RWPE1 (cell line): ENCODE data around the gene SLC7A6.

Source experiments
- CTCF ChIA-PET: fragments of 350-600 bp; sonication (Branson Sonifier 250); formaldehyde crosslinking; extraction: SDS; loops from one replicate; lab custom pipeline; 2021; lab: Yijun Ruan, JAX
- POLR2A ChIA-PET: fragments of 400-600 bp; formaldehyde crosslinking; extraction: SDS; loops from one replicate; lab custom pipeline; 2020; ENCODE audit warnings: antibody characterized with exemption; ENCODE audit not compliant: low non-redundant PET; lab: Yijun Ruan, JAX
- DNase-seq: peaks from one replicate; pipeline ENCODE4 v3.0.0; 2012; ENCODE audit warnings: low spot score
- H3K27ac ChIP-seq: fragments of 450-650 bp; 2 replicates; pipeline ENCODE4 v1.5.1; 2017
- TF ChIP-seq, protein P1 (sequence below): fragments of 450-650 bp; conservative IDR thresholded peaks from 2 replicates; pipeline ENCODE4 v1.5.1; 2017; ENCODE audit warnings: low read depth, mild to moderate bottlenecking

The SLC7A6 gene

DNA sequence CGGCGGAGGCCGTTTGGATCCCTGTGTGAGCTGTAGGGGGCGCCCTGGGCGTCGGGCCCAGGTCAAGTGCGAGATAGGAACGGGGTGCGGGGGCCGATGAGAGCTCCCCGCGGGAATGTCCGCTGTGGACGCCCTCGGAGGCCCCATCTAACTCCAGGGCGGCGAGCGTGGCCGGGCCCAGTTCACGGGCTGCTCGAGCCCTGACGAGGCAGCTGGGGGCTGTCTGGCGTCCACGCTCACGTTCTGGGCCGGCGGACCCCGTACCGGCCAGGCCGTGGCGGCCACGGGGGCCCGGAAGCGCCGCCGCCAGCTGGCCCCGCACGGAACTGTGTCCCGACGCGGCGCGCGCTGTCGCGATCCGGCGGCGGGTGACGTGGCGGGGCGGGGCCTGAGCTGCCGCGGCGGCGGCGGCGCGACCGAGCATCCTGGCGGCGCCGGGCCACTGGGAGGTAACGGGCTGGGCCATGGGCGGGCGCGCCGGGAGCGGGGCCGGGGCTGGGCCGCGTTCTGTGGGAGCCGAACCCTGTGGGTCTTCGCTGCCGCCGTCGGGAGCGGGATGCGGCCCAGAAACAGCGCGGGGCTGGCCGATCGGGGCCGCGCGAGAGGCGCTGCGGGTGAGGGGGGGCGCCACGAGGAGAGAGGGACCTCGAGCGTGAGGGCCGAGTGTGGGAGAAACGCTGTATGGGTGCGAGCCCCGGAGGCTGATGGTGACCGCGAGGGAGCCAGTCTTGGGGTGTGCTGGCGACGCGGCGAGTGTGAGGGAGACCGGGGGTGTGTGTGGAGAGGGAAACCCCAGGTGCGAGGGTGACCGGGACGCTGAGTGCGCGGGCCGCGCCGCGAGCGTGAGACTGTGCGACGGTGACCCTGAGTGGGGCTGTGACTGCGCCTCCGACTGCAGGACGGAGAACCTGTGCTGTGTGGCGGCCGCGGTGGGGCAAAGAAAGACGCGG, at the start of gene SLC7A6:
Gene SLC7A6 (plus strand): TSS at position 399 of the 950 bp plus-strand sequence. CDS start 10,201 bp downstream, outside the sequence.
- ChIA-PET POLR2A (interaction anchor here (0.6 to 1.3 kb wide), 5 partner anchors 16 to 63 kb away, joined by 3 to 5 read pairs (median 3); partner anchors contain the start of gene PLA2G15), CTCF (interaction anchor here (0.5 to 1.9 kb wide), 21 partner anchors 10 to 952 kb away, joined by 3 to 12 read pairs (median 4); no protein-coding TSS in a partner anchor)
- peak within 1 kb of the TSS; percentile 98 for H3K27ac ChIP-seq
- DNase-seq = peak; percentile 62
- TF ChIP-seq, protein P1, sequence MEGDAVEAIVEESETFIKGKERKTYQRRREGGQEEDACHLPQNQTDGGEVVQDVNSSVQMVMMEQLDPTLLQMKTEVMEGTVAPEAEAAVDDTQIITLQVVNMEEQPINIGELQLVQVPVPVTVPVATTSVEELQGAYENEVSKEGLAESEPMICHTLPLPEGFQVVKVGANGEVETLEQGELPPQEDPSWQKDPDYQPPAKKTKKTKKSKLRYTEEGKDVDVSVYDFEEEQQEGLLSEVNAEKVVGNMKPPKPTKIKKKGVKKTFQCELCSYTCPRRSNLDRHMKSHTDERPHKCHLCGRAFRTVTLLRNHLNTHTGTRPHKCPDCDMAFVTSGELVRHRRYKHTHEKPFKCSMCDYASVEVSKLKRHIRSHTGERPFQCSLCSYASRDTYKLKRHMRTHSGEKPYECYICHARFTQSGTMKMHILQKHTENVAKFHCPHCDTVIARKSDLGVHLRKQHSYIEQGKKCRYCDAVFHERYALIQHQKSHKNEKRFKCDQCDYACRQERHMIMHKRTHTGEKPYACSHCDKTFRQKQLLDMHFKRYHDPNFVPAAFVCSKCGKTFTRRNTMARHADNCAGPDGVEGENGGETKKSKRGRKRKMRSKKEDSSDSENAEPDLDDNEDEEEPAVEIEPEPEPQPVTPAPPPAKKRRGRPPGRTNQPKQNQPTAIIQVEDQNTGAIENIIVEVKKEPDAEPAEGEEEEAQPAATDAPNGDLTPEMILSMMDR = peak; percentile 75

GRCh38 chr16:68214726-68215125, 49.6 kb upstream of the SLC7A6 start:
- POLR2A ChIA-PET = no interaction called here
- DNase-seq = no peak
- H3K27ac ChIP-seq = no peak overlapping the region
- CTCF ChIA-PET = no interaction called here
- TF ChIP-seq, protein P1 = no peak

GRCh38 chr16:68215302-68215701, 49.0 kb upstream of the SLC7A6 start:
- H3K27ac ChIP-seq = no peak overlapping the region
- ChIA-PET POLR2A (no interaction called here), CTCF (no interaction called here)
- no peak for DNase-seq
- TF ChIP-seq, protein P1 = no peak

DNA sequence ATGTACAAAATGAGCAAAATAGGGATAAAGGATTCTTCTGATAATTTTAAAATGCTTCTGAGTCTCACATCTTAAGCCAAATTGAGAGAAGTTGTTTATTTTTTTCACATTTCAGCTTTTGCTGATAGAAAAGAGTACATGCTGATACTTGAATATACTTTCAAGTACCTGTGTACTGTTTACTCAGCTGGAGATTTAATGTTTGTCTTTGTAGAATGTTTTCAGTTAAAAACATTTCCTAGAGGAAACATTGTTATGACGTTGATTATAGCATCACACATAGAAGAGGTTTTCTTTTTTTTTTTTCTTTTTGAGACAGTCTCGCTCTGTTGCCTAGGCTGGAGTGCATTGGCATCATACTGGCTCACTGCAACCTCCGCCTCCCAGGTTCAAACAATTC, 48.1 kb upstream of the SLC7A6 start:
- no peak overlapping the region for H3K27ac ChIP-seq
- no peak for DNase-seq
- POLR2A ChIA-PET = no interaction called here
- TF ChIP-seq, protein P1 = no peak
- CTCF ChIA-PET = interaction anchor here (0.6 to 1.0 kb wide), 3 partner anchors 120 to 169 kb away, joined by 3 read pairs; no protein-coding TSS in a partner anchor

DNA sequence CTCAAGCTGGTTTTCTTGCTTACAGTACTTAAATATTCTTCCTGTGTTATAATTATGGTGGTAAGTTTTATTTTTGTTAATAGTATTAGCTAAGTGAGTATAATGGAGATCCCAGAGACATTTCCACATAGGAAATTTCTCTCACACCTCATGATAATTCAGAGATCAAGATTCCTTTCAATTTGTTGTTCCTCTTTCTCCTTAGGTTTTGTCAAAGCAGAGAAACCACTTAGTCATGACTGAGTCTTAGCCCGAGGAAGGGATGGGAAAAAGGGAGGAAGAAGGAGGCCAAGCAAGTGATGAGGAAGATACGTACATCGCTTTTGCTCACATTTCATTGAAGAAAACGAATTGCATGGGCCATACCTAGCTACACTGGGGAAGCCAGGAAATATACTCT, 46.8 kb upstream of the SLC7A6 start:
- ChIA-PET CTCF (no interaction called here), POLR2A (no interaction called here)
- H3K27ac ChIP-seq = no peak overlapping the region
- TF ChIP-seq, protein P1 = no peak
- DNase-seq = no peak

DNA sequence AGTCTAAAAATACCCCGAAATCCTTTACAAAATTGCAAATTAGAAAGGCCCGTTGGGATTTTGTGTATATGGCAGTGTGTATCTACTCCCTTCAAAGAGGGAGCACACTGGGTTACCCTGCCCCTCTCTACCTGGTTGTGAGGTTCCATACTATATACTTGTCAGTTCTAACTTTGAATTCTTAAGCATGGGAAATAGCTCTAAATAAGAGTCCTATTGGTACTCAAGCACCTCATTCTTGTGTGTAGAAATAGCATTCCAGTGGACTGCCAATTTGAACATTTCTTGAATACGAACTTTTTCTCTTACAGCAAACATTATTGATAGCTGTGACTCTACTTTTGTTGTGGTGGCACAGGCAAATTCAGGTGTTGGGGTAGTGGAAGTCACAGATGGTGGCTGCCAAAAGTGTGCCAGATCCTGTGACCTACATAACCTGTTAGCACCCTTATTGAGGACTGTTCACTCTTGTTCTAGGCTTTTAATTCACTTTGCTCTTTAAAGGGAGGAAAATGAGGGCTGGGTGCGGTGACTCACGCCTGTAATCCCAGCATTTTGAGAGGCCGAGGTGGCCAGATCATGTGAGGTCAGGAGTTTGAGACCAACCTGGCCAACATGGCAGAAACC, 44.5 kb upstream of the SLC7A6 start:
- TF ChIP-seq, protein P1 = no peak
- DNase-seq = no peak
- CTCF ChIA-PET = interaction anchor here (0.6 to 1.1 kb wide), 2 partner anchors 107 to 148 kb away, joined by 3 to 4 read pairs; no protein-coding TSS in a partner anchor
- H3K27ac ChIP-seq = no peak overlapping the region
- POLR2A ChIA-PET = no interaction called here
